GM23248 (cell line): ENCODE results near the gene USE1. TPM values are rescaled to one million over a fixed set of nuclear protein-coding genes. Genes with fewer than 3 reads are reported as not detected.

Experiments
- DNase-seq: peaks from one replicate; pipeline ENCODE4 v3.0.0-alpha.2; 2015
- H2AFZ ChIP-seq: fragments of 200-600 bp; sonication (generic); 2 replicates; pipeline ENCODE4 v1.6.1; 2016; ENCODE audit warnings: antibody characterized with exemption
- H3F3A ChIP-seq: fragments of 200-600 bp; sonication (generic); 2 replicates; pipeline ENCODE4 v1.6.1; 2016; ENCODE audit warnings: mild to moderate bottlenecking, antibody characterized with exemption, mixed run types; ENCODE audit not compliant: insufficient read depth
- H3K27ac ChIP-seq: fragments of 200-600 bp; sonication (generic); 2 replicates; pipeline ENCODE4 v1.5.1; 2016; ENCODE audit warnings: mild to moderate bottlenecking
- H3K27me3 ChIP-seq: fragments of 200-600 bp; sonication (generic); replicated peaks from 2 replicates; pipeline ENCODE4 v1.6.1; 2016; ENCODE audit warnings: mild to moderate bottlenecking; ENCODE audit not compliant: insufficient read depth
- H3K36me3 ChIP-seq: fragments of 200-600 bp; sonication (generic); 2 replicates; pipeline ENCODE4 v1.6.1; 2016; ENCODE audit warnings: low read depth, mild to moderate bottlenecking
- H3K4me1 ChIP-seq: fragments of 200-600 bp; sonication (generic); 2 replicates; pipeline ENCODE4 v1.6.1; 2016; ENCODE audit warnings: mild to moderate bottlenecking; ENCODE audit not compliant: insufficient read depth
- H3K4me2 ChIP-seq: fragments of 200-600 bp; sonication (generic); one replicate; pipeline ENCODE4 v1.6.1; 2016; ENCODE audit warnings: mild to moderate bottlenecking; ENCODE audit not compliant: unreplicated experiment
- H3K4me3 ChIP-seq: fragments of 200-600 bp; sonication (generic); 2 replicates; pipeline ENCODE4 v1.5.1; 2016; ENCODE audit warnings: mild to moderate bottlenecking
- H3K79me2 ChIP-seq: fragments of 200-600 bp; sonication (generic); 2 replicates; pipeline ENCODE4 v1.6.1; 2016; ENCODE audit warnings: mild to moderate bottlenecking; ENCODE audit not compliant: insufficient read depth
- H3K9ac ChIP-seq: fragments of 200-600 bp; sonication (generic); 2 replicates; pipeline ENCODE4 v1.6.1; 2016; ENCODE audit warnings: mild to moderate bottlenecking
- H3K9me2 ChIP-seq: fragments of 200-600 bp; sonication (generic); 2 replicates; pipeline ENCODE4 v1.6.1; 2016; ENCODE audit warnings: mixed run types, mild to moderate bottlenecking, moderate library complexity; ENCODE audit not compliant: insufficient read depth
- H3K9me3 ChIP-seq: fragments of 200-600 bp; sonication (generic); one replicate; pipeline ENCODE4 v1.6.1; 2017; ENCODE audit warnings: low read depth
- H4K20me1 ChIP-seq: fragments of 200-600 bp; sonication (generic); 2 replicates; pipeline ENCODE4 v1.6.0; 2016; ENCODE audit not compliant: insufficient read depth
- EZH2 ChIP-seq: fragments of 200-600 bp; sonication (generic); IDR thresholded peaks from 2 replicates; pipeline ENCODE4 v1.6.1; 2018; ENCODE audit warnings: antibody characterized with exemption, mild to moderate bottlenecking; ENCODE audit not compliant: insufficient read depth, poor library complexity, severe bottlenecking
- EZH2phosphoT487 ChIP-seq: fragments of 200-600 bp; sonication (generic); IDR thresholded peaks from 2 replicates; pipeline ENCODE4 v1.6.1; 2018; ENCODE audit warnings: antibody characterized with exemption, moderate library complexity, mild to moderate bottlenecking, low read depth; ENCODE audit not compliant: insufficient read depth
- WGBS, 2 experiments: methylation state at CpG; one replicate each; pipeline ENCODE4 v1.1.6; 2015 to 2017; ENCODE audit warnings: low lambda C conversion rate in 2 of 2, low coverage in 1 of 2; ENCODE audit errors: missing lambda C conversion rate in 2 of 2; 5-methylcytosine and 5-hydroxymethylcytosine counted together
- in situ Hi-C: fragments of 300-500 bp; cut with MboI; formaldehyde crosslinking; loops from 2 replicates; pipeline ENCODE4 v1.15.0; 2020
- polyA plus RNA-seq: library from polyadenylated mRNA; unstranded; fragments of >200 nt; fragmentation: Nextera tagmentation; extraction: Ambion mirVana; gene quantifications from 2 replicates; pipeline ENCODE4 v1.2.1, GENCODE V29; 2016
- total RNA-seq: library from RNA; depleted of rRNA; stranded (reverse); fragments of >200 nt; shearing (Covaris generic); gene quantifications from 2 replicates; pipeline ENCODE4 v1.2.3, GENCODE V29; 2014; rRNA removed

USE1 gene
- total and polyA plus RNA-seq, 2 experiments from 2014 or later, result 13.2 to 29.6 TPM

DNA sequence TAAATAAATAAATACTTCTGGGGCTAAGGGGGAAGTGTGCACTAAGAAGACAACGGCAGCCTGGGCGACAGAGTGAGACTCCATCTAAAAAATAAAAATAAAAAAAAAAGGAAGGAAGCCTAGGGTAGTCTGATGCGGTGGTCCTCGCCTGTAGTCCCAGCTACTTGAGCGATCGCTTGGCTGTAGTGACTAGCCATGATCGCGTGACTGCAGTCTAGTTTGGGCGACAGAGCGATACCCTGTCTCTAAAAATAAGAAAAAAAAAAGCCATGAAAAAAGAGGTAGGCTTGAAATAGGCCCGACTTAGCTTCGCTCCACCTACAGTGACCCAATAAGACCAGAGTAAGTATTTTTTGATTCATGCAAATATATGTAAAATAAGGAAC is 51.4 kb downstream of the USE1 start:
- Histone ChIP-seq H3K9me3 (no peaks in the 10 kb centered on the region), H3K4me2 (no peak overlapping the region), H3K27ac (no peak overlapping the region), H3K79me2 (peaks cover 30% of the 10 kb centered on the region), H4K20me1 (no peaks in the 10 kb centered on the region), H2AFZ (peak overlapping the region; percentile 65), H3F3A (peaks cover 7% of the 10 kb centered on the region), H3K27me3 (no peaks in the 10 kb centered on the region), H3K36me3 (0 out of 2 replicates have a peak, but pooled peaks cover 4% of the 10 kb centered on the region), H3K9ac (no peak overlapping the region), H3K4me1 (peaks cover 6% of the 10 kb centered on the region), H3K9me2 (no peaks in the 10 kb centered on the region), H3K4me3 (no peak overlapping the region)
- TF ChIP-seq EZH2phosphoT487, result no peak
- TF ChIP-seq EZH2, result no peak
- DNase-seq, result no peak
- 75 to 76% methylated on average over 12 of the region's 12 CpGs for WGBS, 2 experiments
- in situ Hi-C loops, result no loop called here

DNA sequence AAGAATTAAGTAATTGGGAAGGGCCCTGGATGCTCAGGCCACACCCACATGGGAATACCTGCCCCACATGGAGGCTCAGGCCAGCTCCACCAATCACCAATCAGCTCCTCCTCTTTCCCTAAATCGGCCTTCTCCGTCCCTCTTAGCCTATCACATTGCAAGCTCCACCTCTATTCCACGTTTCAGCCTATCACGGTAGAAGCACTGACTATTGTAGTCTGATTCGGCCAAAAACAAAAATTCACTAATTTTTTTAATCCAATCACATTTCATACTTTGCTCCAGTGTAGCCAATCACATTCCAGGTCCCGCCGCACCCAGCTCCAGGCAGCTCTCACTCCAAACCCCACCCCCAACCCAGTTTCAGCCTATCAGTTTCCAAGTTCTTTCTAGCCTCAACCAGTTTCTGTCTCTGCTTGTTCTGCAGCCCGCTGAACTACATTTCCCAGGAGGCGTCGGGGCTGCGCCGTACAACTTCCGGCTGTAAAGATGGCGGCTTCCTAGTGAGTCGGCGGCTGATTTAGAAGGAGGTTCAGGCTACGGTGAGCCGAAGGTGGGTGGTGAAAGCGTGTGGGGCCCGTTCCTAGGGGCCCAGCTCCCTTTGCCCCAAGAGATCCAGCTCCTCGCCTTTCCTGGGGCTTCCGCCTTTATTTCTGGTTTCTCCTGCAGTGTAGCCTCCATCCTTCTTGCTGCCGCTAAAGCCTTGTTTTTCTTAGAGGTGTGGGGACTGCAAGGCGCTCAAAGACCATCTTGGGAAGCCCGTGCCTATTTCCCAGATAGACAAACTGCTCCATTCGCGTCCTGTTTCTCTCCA is 52.0 kb downstream of the USE1 start, which contains the start of gene BABAM1:
Gene BABAM1 (plus strand): TSS at position 469 of the 814 bp plus-strand sequence. CDS start 1,364 bp downstream, outside the sequence.
- TF ChIP-seq EZH2phosphoT487 (no peak), EZH2 (no peak)
- no peaks in the 10 kb centered on the region for H3K27me3 ChIP-seq
- H3K79me2 ChIP-seq, result peaks cover 30% of the 10 kb centered on the region
- H2AFZ ChIP-seq, result peak within 1 kb of the TSS; percentile 96
- peak; percentile 98 for DNase-seq
- H3K9ac ChIP-seq, result peak within 1 kb of the TSS; percentile 88
- peaks cover 6% of the 10 kb centered on the region for H3K4me1 ChIP-seq
- H3K4me3 ChIP-seq, result peak within 1 kb of the TSS; percentile 96
- H3K36me3 ChIP-seq, result 0 out of 2 replicates have a peak, but pooled peaks cover 4% of the 10 kb centered on the region
- peak within 1 kb of the TSS; percentile 97 for H3K4me2 ChIP-seq
- H3K9me3 ChIP-seq, result no peaks in the 10 kb centered on the region
- in situ Hi-C loops, result no loop called here
- peak within 1 kb of the TSS; percentile 68 for H3K27ac ChIP-seq
- H3F3A ChIP-seq, result peaks cover 7% of the 10 kb centered on the region
- H4K20me1 ChIP-seq, result no peaks in the 10 kb centered on the region
- H3K9me2 ChIP-seq, result no peaks in the 10 kb centered on the region
- WGBS, 2 experiments, result 0 to 1% methylated on average over 27 of the region's 27 CpGs

DNA sequence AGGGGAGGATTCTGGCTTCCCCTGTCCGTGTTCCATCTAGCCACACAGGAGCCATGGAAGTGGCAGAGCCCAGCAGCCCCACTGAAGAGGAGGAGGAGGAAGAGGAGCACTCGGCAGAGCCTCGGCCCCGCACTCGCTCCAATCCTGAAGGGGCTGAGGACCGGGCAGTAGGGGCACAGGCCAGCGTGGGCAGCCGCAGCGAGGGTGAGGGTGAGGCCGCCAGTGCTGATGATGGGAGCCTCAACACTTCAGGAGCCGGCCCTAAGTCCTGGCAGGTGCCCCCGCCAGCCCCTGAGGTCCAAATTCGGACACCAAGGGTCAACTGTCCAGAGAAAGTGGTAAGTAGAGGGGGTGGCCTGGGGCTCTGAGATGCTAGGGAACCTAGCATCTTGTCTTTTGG is 53.6 kb downstream of the USE1 start:
- TF ChIP-seq EZH2 (no peak), EZH2phosphoT487 (no peak)
- H3K9me2 ChIP-seq, result no peaks in the 10 kb centered on the region
- H3K27me3 ChIP-seq, result no peaks in the 10 kb centered on the region
- peak overlapping the region; percentile 68 for H3K27ac ChIP-seq
- no peak overlapping the region for H2AFZ ChIP-seq
- no peaks in the 10 kb centered on the region for H4K20me1 ChIP-seq
- H3K9ac ChIP-seq, result peak overlapping the region; percentile 88
- peaks cover 7% of the 10 kb centered on the region for H3F3A ChIP-seq
- in situ Hi-C loops, result no loop called here
- no peak for DNase-seq
- peak overlapping the region; percentile 97 for H3K4me2 ChIP-seq
- peaks cover 30% of the 10 kb centered on the region for H3K79me2 ChIP-seq
- peaks cover 11% of the 10 kb centered on the region; the same call in 1 of the 2 replicates for H3K36me3 ChIP-seq
- 88 to 90% methylated on average over 13 of the region's 13 CpGs for WGBS, 2 experiments
- H3K9me3 ChIP-seq, result no peaks in the 10 kb centered on the region
- peak overlapping the region; percentile 96; the same call in 1 of the 2 replicates for H3K4me3 ChIP-seq
- H3K4me1 ChIP-seq, result peaks cover 6% of the 10 kb centered on the region

Other genes starting within 250 kb of the USE1 start
- gene CPAMD8, start 188.5 kb upstream of the USE1 start, total RNA-seq, result 0.76 and 0.89 TPM in 2 replicates
- 0.20 and 0.80 TPM in 2 replicates for gene CPAMD8, start 188.5 kb upstream of the USE1 start, polyA plus RNA-seq
- gene HAUS8, start 139.9 kb upstream of the USE1 start, total RNA-seq, result 1.0 and 3.4 TPM in 2 replicates
- 8.2 and 10.6 TPM in 2 replicates for gene HAUS8, start 139.9 kb upstream of the USE1 start, polyA plus RNA-seq
- gene MYO9B, start 139.6 kb upstream of the USE1 start, total RNA-seq, result 49.1 and 71.8 TPM in 2 replicates
- 18.6 and 20.1 TPM in 2 replicates for gene MYO9B, start 139.6 kb upstream of the USE1 start, polyA plus RNA-seq
- 1.3 and 1.8 TPM in 2 replicates for gene OCEL1, start 10.9 kb downstream of the USE1 start, total RNA-seq
- gene OCEL1, start 10.9 kb downstream of the USE1 start, polyA plus RNA-seq, result 17.1 and 17.4 TPM in 2 replicates
- gene NR2F6, start 30.6 kb downstream of the USE1 start, total RNA-seq, result 82.5 and 96.7 TPM in 2 replicates
- gene NR2F6, start 30.6 kb downstream of the USE1 start, polyA plus RNA-seq, result 11.7 and 14.1 TPM in 2 replicates
- not detected in 2 replicates for gene USHBP1, start 49.4 kb downstream of the USE1 start, total RNA-seq
- gene USHBP1, start 49.4 kb downstream of the USE1 start, polyA plus RNA-seq, result not detected in 2 replicates
- gene BABAM1, start 52.1 kb downstream of the USE1 start, total RNA-seq, result 78.5 and 82.7 TPM in 2 replicates
- 90.3 and 99.6 TPM in 2 replicates for gene BABAM1, start 52.1 kb downstream of the USE1 start, polyA plus RNA-seq
- gene ANKLE1, start 66.5 kb downstream of the USE1 start, total RNA-seq, result 0.54 and 1.4 TPM in 2 replicates
- 0.14 and 0.31 TPM in 2 replicates for gene ANKLE1, start 66.5 kb downstream of the USE1 start, polyA plus RNA-seq
- gene ABHD8, start 88.1 kb downstream of the USE1 start, total RNA-seq, result 10.9 and 19.1 TPM in 2 replicates
- 8.7 and 9.1 TPM in 2 replicates for gene ABHD8, start 88.1 kb downstream of the USE1 start, polyA plus RNA-seq
- gene MRPL34, start 90.5 kb downstream of the USE1 start, total RNA-seq, result 14.7 and 23.0 TPM in 2 replicates
- 74.5 and 78.8 TPM in 2 replicates for gene MRPL34, start 90.5 kb downstream of the USE1 start, polyA plus RNA-seq
- 10.9 and 40.8 TPM in 2 replicates for gene DDA1, start 94.2 kb downstream of the USE1 start, total RNA-seq
- gene DDA1, start 94.2 kb downstream of the USE1 start, polyA plus RNA-seq, result 87.8 and 96.9 TPM in 2 replicates
- 2.8 and 4.0 TPM in 2 replicates for gene ANO8, start 119.5 kb downstream of the USE1 start, total RNA-seq
- gene ANO8, start 119.5 kb downstream of the USE1 start, polyA plus RNA-seq, result 0.52 and 0.61 TPM in 2 replicates
- 11.4 and 14.8 TPM in 2 replicates for gene GTPBP3, start 122.2 kb downstream of the USE1 start, total RNA-seq
- 7.6 and 7.9 TPM in 2 replicates for gene GTPBP3, start 122.2 kb downstream of the USE1 start, polyA plus RNA-seq
- not detected in 2 replicates for gene PLVAP, start 162.0 kb downstream of the USE1 start, total RNA-seq
- not detected in 2 replicates for gene PLVAP, start 162.0 kb downstream of the USE1 start, polyA plus RNA-seq
- gene CCDC194, start 178.8 kb downstream of the USE1 start, total RNA-seq, result not detected in 2 replicates
- not detected in 2 replicates for gene CCDC194, start 178.8 kb downstream of the USE1 start, polyA plus RNA-seq
- gene BST2, start 190.3 kb downstream of the USE1 start, total RNA-seq, result not detected in 2 replicates
- 0.75 and 0.79 TPM in 2 replicates for gene BST2, start 190.3 kb downstream of the USE1 start, polyA plus RNA-seq
- 68.3 and 73.9 TPM in 2 replicates for gene MVB12A, start 204.7 kb downstream of the USE1 start, total RNA-seq
- gene MVB12A, start 204.7 kb downstream of the USE1 start, polyA plus RNA-seq, result 49.6 and 55.3 TPM in 2 replicates
- gene TMEM221, start 233.3 kb downstream of the USE1 start, total RNA-seq, result 0.22 TPM in 1 of 2 replicates, not detected in the other
- 0.30 TPM in 1 of 2 replicates, not detected in the other for gene TMEM221, start 233.3 kb downstream of the USE1 start, polyA plus RNA-seq
- not detected in 2 replicates for gene NXNL1, start 245.6 kb downstream of the USE1 start, total RNA-seq
- not detected in 2 replicates for gene NXNL1, start 245.6 kb downstream of the USE1 start, polyA plus RNA-seq